Panc1 (cell line): ENCODE data around the gene FAM114A2. TPM values are rescaled to one million over a fixed set of nuclear protein-coding genes. Genes with fewer than 3 reads are reported as not detected.

Experiments used
- ATAC-seq: fragments of 200-7000 bp; cut with Tn5 transposase; 2 replicates; pipeline ENCODE4 v1.9.1; 2020; ENCODE audit warnings: mild to moderate bottlenecking, moderate library complexity
- BruUV-seq: library from RNA; stranded (reverse); fragments of 400-500 nt; replicated peaks from 2 replicates; lab custom pipeline; 2021; lab: Mats Ljungman, UMichigan
- CTCF ChIA-PET: fragments of 300-600 bp; sonication (Branson Sonifier 250); formaldehyde crosslinking; loops from one replicate; lab custom pipeline; 2022; ENCODE audit warnings: antibody characterized with exemption; lab: Charles Lee
- POLR2A ChIA-PET: fragments of 300-600 bp; sonication (Branson Sonifier 250); formaldehyde crosslinking; loops from one replicate; lab custom pipeline; 2022; ENCODE audit warnings: antibody characterized with exemption; lab: Charles Lee
- DNase-seq: peaks from one replicate; pipeline ENCODE4 v3.0.0-alpha.2; 2010; ENCODE audit warnings: low read depth, low spot score
- H3K27ac ChIP-seq: 2 replicates; pipeline ENCODE4 v1.5.1; 2011; ENCODE audit warnings: mild to moderate bottlenecking, low read length, inconsistent platforms
- H3K27me3 ChIP-seq: fragments of 200-500 bp; sonication (Bioruptor generic); 2 replicates; pipeline ENCODE4 v1.6.0; 2014; ENCODE audit warnings: low read length, inconsistent platforms; ENCODE audit not compliant: control insufficient read depth, insufficient read depth
- H3K36me3 ChIP-seq: fragments of 200-500 bp; sonication (Bioruptor generic); 2 replicates; pipeline ENCODE4 v1.5.1; 2014; ENCODE audit warnings: inconsistent platforms, mild to moderate bottlenecking, low read length, moderate library complexity; ENCODE audit not compliant: control insufficient read depth, insufficient read depth
- H3K4me1 ChIP-seq: 2 replicates; pipeline ENCODE4 v1.5.1; 2011; ENCODE audit warnings: inconsistent platforms, mild to moderate bottlenecking, low read length, moderate library complexity; ENCODE audit not compliant: control insufficient read depth, insufficient read depth
- H3K4me3 ChIP-seq, 2 experiments: 2 replicates each; pipeline ENCODE4 v1.5.1; 2011 to 2012; ENCODE audit warnings: low read depth in 2 of 2, low read length in 2 of 2, mild to moderate bottlenecking in 2 of 2, inconsistent platforms in 1 of 2, moderate library complexity in 1 of 2
- H3K9me3 ChIP-seq: fragments of 200-500 bp; sonication (Bioruptor generic); 2 replicates; pipeline ENCODE4 v1.5.1; 2014; ENCODE audit warnings: low read depth, mild to moderate bottlenecking, inconsistent platforms, low read length, moderate library complexity; ENCODE audit not compliant: control insufficient read depth, insufficient read depth
- CTCF ChIP-seq: fragments of 450-650 bp; IDR thresholded peaks from 2 replicates; pipeline ENCODE4 v1.5.1; 2017; ENCODE audit warnings: mild to moderate bottlenecking
- POLR2AphosphoS5 ChIP-seq: IDR thresholded peaks from 2 replicates; pipeline ENCODE4 v1.6.1; 2012; ENCODE audit warnings: mild to moderate bottlenecking, low read depth, low read length, moderate library complexity
- REST ChIP-seq, 2 experiments: IDR thresholded peaks; 2 replicates each; pipeline ENCODE4 v1.6.1; 2011 to 2012; ENCODE audit warnings: low read depth in 2 of 2, control low read depth in 1 of 2, low read length in 1 of 2, mild to moderate bottlenecking in 1 of 2, moderate library complexity in 1 of 2; ENCODE audit not compliant: insufficient read depth in 1 of 2
- SIN3A ChIP-seq: IDR thresholded peaks from 2 replicates; pipeline ENCODE4 v1.6.1; 2012; ENCODE audit warnings: low read depth, mild to moderate bottlenecking, low read length, moderate library complexity, borderline replicate concordance; ENCODE audit not compliant: insufficient read depth
- TCF7L2 ChIP-seq: IDR thresholded peaks from 2 replicates; pipeline ENCODE4 v1.6.1; 2011; ENCODE audit warnings: mild to moderate bottlenecking, low read depth, low read length, inconsistent platforms
- in situ Hi-C: cut with HindIII; loops from 2 replicates; pipeline ENCODE4 v1.10.0; 2016; ENCODE audit warnings: low sequenced_read_pairs, low pct_unique_long_range_greater_than_20kb
- intact Hi-C: fragments of 100-400 bp; cut with micrococcal nuclease; formaldehyde crosslinking; loops from one replicate; pipeline ENCODE4 v1.10.0; 2022; ENCODE audit not compliant: unreplicated experiment
- total RNA-seq: library from RNA; stranded (reverse); gene quantifications from one replicate; pipeline ENCODE4 v1.2.1, GENCODE V29; 2021; ENCODE audit not compliant: unreplicated experiment

FAM114A2 gene
- total RNA-seq, 1 experiment from 2014 or later: 20.7 TPM

- DNase-seq (no peak), ATAC-seq (no peak)
- ChIA-PET POLR2A (no interaction called here), CTCF (no interaction called here)
- BruUV-seq: no TSS peak
- in situ Hi-C loops (no loop called here), intact Hi-C loops (no loop called here)
- H3K27ac ChIP-seq: no peak overlapping the region
- H3K4me1 ChIP-seq: no peaks in the 10 kb centered on the region; the same call in 1 of the 2 replicates
- H3K4me3 ChIP-seq: no peak overlapping the region
- no peaks in the 10 kb centered on the region for H3K36me3 ChIP-seq
- H3K27me3 ChIP-seq: no peaks in the 10 kb centered on the region
- H3K9me3 ChIP-seq: no peaks in the 10 kb centered on the region
- TF ChIP-seq SIN3A (no peak), TCF7L2 (no peak), CTCF (no peak), REST (IDR thresholded peaks at IDR 0.05; ENCODE audit: insufficient read depth in 1 of 2, low read depth in 2 of 2, low read length in 1 of 2) (no peak), POLR2AphosphoS5 (no peak)
These were observed 78.2 kb downstream of the FAM114A2 start for GRCh38 chr5:153960269-153961215.

- in situ Hi-C loops (no loop called here), intact Hi-C loops (no loop called here)
- Histone ChIP-seq H3K27ac (no peak overlapping the region), H3K36me3 (no peaks in the 10 kb centered on the region), H3K4me3 (no peak overlapping the region), H3K27me3 (no peaks in the 10 kb centered on the region), H3K4me1 (no peaks in the 10 kb centered on the region; the same call in 1 of the 2 replicates), H3K9me3 (no peaks in the 10 kb centered on the region)
- CTCF ChIA-PET: no interaction called here
- DNase-seq: no peak
- TF ChIP-seq POLR2AphosphoS5 (no peak), REST (IDR thresholded peaks at IDR 0.05; ENCODE audit: insufficient read depth in 1 of 2, low read depth in 2 of 2, low read length in 1 of 2) (no peak), TCF7L2 (no peak), CTCF (no peak), SIN3A (no peak)
- POLR2A ChIA-PET: no interaction called here
- no TSS peak for BruUV-seq
- ATAC-seq: peak; percentile 67
These were observed 79.4 kb downstream of the FAM114A2 start for GRCh38 chr5:153959134-153959957.
